ENCODE results near the gene DRD4.
"Not testable (repeated sequence)": the region's sequence is repeated elsewhere in the genome, so short reads cannot be mapped to it uniquely, and the experiment has no call there.

The DRD4 gene

DNA sequence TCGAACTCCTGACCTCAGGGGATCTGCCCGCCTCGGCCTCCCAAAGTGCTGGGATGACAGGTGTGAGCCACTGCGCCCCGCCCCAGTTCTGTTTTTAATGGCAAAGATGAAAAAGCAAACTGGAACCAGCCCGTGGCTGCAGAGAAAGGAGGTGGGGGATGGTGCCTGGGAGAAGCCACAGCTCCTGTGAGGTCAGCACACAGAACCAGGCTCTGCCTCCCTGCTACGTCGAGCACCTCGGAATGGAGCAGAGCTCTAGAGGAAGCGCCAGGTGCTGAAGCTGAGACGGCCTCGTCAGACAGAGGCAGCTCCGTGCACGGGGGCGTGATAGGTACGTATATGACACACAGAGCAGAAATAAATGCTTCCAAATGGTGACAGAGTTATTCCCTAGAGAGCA lies 8.5 kb downstream of the DRD4 start:
- no peak for DNase-seq

GRCh38 chr11:646214-646613 lies 9.1 kb downstream of the DRD4 start:
- DNase-seq = no peak

GRCh38 chr11:647672-648158 lies 10.6 kb downstream of the DRD4 start:
- not testable (repeated sequence) for DNase-seq

DNA sequence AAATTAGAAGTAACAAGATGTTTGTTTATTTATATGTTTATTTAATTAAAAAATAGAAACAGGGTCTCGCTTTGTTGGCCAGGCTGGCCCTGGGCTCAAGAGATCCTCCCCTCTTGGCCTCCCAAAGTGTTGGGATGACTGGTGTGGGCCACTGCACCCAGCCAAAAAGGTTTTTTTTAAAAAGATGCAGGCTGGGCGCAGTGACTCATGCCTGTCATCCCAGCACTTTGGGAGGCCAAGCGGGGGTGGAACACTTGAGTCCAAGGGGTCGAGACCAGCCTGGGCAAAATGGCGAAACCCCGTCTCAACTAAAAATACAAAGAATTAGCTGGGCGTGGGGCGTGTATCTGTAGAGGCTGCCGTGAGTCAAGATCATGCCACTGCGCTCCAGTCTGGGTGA lies 13.4 kb downstream of the DRD4 start:
- DNase-seq = no peak

DNA sequence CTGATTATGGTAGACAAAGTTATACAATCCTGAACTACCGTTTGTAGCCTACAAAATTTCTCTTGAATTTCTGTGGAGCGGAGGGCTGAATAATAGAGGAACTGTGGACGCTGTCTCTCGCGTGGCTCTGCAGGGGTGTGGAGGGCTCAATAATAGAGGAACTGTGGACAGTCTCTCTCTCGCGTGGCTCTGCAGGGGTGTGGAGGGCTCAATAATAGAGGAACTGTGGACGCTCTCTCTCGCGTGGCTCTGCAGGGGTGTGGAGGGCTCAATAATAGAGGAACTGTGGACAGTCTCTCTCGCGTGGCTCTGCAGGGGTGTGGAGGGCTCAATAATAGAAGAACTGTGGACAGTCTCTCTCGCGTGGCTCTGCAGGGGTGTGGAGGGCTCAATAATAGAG lies 16.1 kb downstream of the DRD4 start:
- DNase-seq = not testable (repeated sequence)

GRCh38 chr11:653837-654236 lies 16.8 kb downstream of the DRD4 start:
- no peak for DNase-seq

DNA sequence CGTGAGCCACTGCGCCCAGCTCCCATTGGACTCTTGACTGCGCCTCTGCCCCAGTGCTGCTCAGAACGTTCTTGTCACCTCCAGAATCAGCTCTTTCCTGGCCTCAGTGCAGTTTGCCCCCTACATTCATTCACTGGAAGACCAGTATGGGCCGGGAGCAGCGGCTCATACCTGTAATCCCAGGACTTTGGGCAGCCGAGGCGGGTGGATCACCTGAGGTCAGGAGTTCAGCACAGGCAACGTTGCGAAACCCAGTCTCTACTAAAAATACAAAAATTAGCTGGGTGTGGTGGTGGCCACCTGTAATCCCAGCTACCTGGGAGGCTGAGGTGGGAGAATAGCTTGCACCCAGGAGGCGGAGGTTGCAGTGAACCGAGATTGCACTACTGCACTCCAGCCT lies 17.4 kb downstream of the DRD4 start:
- not testable (repeated sequence) for DNase-seq

- no peak for DNase-seq
Observed at GRCh38 chr11:655036-655726, 18.1 kb downstream of the DRD4 start.

- no peak for DNase-seq
Observed at GRCh38 chr11:656426-656825, 19.4 kb downstream of the DRD4 start.

DNA sequence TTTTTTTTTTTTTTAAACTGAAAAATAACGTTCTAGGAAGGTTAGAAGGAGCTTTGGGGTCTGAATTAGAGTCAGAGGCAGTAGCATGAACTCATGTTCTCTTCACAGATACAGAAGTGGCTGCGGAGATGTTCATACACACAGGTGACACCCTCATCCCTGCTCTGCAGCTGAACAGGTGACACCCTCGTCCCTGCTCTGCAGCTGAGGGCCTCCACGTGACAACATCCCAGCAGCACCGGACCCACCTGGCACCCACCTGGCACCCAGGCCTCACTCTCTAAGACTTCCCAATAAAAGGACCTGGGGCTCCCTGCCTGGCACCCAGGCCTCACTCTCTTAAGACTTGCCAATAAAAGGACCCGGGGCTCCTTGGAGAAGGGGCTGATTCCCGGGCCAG lies 19.8 kb downstream of the DRD4 start:
- no peak for DNase-seq

GRCh38 chr11:657691-658126 lies 20.6 kb downstream of the DRD4 start:
- no peak for DNase-seq

DNA sequence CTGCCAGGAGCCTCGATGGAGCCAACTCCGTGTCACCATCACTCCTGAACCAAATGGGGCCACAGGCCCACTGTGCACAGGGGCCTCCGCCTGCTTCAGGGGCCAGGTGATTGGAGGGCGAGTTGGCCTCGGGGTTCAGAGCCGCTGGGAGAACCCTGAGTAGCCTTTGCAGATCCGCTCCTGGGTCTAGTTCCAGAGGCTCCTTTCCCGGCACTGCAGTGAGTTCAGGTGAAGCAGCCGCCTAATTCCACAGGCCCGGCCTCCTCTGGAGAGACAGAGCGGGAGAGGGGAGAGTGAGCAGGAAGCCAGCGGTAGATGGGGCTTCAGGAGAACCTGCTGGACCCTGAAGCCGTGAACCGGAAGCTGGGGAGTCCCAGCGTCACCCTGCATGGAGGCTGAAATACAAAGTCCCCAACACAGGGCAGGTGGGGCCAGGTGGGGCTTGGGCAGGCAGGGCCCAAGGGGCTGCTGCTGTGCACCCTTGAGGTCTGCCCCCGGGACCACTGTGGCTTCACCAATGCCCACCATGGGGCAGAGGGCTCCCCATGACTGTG lies 22.5 kb downstream of the DRD4 start:
- DNase-seq = no peak

DNA sequence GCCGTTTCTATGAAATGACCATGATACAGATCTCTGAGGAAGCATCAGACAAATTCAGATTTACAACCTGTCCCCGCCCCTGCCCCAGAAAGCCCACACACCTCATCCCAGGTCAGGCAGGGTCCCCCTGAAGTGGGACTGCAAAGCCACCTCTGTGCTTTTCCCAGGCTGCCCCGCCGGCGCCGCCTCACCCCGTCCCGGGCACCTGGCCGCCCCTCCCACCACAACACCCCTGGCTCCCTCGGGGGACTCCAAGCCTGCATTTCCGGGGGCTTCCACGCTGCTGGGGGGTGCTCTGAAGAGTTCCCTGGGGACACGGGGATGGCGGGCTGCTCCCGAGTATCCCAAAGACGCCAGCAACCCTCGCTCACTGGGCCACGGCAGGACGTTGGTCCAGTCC lies 23.2 kb downstream of the DRD4 start:
- no peak for DNase-seq

GRCh38 chr11:660681-661444 lies 23.8 kb downstream of the DRD4 start:
- DNase-seq = no peak

- peak; percentile 38 for DNase-seq
Observed at GRCh38 chr11:662689-663274, 25.7 kb downstream of the DRD4 start.

- DNase-seq = no peak
Observed at GRCh38 chr11:665062-665703, 28.1 kb downstream of the DRD4 start.

DNA sequence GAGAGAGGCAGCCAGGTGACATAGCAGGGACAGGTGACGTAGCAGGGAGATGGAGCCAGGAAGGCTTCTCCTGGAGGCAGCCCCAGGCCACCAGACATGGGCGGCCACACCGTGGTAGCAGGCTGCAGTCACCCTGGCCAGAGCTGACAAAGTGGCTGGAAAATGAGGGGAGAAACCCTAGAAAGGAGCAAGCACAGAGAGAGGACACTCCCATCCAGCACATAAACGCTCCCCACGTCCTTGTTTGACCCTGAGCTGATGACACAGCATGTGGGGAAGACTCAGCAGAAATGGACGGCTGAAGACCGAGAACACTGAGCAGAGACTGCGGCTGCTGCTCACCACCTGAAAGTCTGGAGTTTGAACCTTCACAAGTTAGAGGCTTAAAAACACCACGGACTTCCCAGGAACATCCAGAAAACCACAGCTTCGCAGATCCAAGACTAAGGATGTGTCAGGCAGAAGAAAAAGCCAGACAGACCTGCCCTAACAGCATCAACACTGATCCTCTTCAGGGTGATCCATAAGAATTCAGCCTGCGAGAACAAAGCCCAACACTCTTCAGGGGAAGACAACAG lies 28.7 kb downstream of the DRD4 start:
- DNase-seq = no peak

GRCh38 chr11:673866-674265 lies 36.8 kb downstream of the DRD4 start:
- DNase-seq = no peak

DNA sequence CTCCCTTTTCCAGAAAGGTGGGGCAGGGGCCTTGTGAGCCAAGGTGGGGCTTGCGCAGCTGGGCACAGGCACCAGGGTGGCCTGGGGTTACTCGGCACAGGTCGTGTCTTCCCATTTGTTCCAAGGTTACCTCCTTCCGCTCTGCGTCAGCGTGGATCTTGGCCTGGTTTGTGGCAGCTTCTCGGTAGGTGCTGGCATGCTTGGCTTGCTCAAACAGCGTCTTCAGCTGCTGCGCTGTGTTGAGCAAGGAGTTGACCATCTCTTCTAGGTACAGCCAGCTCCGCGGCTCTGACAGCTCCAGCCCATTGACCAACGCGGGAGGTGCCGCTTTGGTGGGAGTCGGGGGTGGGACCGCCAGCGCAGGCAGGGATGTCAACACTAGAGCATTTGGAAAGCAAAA lies 37.3 kb downstream of the DRD4 start:
- DNase-seq = no peak

DNA sequence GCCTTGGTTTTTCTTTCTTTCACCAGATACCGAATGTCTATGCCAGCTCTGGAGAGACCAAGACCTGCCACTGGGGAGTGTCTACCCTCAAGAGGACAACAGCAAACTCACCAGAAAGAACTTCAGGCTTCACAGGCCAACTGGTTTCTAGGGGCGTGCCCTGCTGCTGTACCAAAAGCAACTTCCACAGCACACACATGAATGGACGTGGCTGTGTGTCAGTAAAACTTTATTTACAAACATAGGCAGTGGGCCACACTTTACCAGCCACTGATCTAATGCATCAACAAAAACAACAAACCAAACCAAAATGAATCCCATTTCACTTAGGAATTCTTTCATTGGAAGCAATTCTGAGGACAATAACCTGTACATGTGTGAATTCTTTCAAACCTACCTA lies 41.2 kb downstream of the DRD4 start:
- no peak for DNase-seq

- no peak for DNase-seq
Observed at GRCh38 chr11:679271-680207, 42.5 kb downstream of the DRD4 start.

GRCh38 chr11:680476-680875 lies 43.4 kb downstream of the DRD4 start:
- DNase-seq = no peak
